Hematopoietic multipotent progenitor cell treated with erythropoietin and hydrocortisone succinate and interleukin-3 and kit ligand, for 6 days (in vitro differentiated cells): ENCODE measurements around the gene NHS.
A peak's percentile ranks its signal among the peaks of the same experiment; 100 is the strongest.
"Not testable (repeated sequence)": the region's sequence is repeated elsewhere in the genome, so short reads cannot be mapped to it uniquely, and the experiment has no call there.

ENCODE experiments used
- DNase-seq: peaks from one replicate; pipeline ENCODE4 v3.0.0-alpha.2; 2015

The NHS gene

DNA sequence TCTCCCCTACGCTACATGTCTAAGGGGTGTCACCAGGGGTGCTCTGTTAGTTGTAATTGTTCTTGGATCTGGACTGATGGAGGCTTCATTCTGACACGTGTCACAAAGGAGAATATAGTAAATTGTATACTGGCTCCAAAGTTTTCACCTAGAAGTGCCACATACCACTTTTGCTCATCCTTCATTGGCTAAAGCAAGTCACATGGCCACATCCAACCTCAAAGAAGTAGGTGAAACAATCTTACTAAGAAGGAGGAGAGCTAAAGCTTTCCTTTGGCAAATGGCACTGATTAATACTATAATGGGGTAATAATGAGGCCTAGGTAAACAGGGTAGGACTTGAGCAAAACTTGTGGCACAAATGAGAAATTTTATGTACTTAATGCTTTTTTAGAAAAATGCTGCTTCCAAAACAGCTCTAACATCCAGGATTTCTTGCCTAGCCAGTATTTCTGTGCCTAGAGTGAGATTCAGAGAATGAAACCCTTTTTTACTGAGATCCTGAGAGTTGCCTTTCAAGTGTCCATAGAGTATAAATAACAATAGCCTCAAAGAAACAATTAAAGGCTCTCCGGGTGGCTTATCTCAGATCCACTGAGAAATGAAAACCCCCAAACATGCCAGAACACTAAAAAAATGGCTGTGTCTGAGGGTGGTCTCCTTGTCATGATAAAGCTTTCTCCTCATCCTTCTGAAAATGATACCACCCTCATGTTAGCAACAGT lies 34.7 kb downstream of the NHS start:
- DNase-seq = no peak

DNA sequence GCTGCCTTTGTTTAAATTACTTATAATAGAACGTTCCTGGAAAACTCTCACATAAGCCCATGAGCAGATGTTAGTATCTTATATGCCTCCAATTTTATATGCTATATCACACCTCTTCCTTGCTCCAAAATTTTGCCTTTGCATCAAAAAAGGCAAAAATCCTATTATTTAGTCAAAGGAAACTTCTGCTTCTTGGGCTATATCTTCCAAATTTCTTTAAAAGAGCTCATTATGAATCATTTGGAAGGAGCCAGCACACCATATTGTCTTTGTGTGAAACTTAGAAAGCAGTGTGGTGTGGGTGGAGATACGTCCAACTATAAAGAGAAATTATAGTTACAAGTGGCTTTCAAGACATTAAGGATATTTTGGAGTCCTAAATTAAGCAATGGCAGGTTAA lies 35.7 kb downstream of the NHS start:
- no peak for DNase-seq

DNA sequence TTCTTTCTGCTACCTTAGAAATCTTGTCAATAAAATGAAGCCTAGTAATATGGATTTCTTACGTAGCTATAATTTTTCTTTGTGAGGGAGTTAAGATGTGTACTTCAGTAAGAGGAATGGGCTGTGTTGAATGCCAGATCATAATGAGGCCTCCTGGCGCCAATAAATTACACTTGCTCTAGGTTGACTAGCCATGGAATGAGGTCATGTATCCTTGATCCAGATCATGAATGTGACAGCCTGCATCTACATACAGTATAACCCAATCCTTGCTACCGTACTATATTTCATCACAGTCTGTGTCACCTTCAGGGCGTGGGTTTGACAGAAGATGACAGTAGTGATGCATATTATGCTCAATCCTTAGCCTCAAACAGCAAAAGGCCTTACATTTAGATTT lies 36.2 kb downstream of the NHS start:
- no peak for DNase-seq

DNA sequence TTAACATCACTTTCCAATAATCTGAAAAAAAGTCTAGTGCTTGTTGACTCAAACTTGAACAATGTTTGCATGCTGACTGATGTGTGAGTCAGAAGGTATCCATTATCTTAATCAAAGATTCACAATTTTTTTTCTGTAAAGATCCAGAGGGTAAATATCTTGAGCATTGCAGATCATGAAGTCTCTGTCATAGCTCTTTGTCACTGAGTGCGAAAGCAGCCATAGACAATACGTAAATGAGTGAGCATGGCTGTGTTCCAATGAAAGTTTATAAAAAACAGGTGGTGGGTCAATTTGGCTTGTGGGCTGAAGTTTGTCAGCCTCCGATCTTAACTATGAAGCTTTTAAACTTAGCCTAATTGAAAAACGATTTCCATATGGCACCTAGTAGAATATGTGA lies 37.7 kb downstream of the NHS start:
- DNase-seq = no peak

DNA sequence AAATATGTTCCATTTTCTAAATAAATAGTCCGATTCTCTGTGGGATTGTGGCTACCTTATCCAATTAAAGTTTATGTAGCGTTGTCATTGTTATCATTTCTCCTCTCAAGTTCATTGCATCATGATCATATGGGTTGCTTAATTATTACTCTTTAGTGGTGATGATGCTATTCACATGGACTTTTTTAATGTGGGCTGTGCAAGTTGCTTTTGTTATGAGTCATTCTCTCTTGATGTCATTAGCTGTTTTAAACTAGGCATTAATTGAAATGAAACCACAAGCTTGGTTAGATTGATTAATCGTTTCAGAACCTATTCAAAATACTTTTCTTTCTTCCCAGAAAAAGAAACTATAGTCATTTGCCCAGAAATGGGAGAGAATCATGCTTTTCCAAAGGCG lies 38.2 kb downstream of the NHS start:
- DNase-seq = no peak

DNA sequence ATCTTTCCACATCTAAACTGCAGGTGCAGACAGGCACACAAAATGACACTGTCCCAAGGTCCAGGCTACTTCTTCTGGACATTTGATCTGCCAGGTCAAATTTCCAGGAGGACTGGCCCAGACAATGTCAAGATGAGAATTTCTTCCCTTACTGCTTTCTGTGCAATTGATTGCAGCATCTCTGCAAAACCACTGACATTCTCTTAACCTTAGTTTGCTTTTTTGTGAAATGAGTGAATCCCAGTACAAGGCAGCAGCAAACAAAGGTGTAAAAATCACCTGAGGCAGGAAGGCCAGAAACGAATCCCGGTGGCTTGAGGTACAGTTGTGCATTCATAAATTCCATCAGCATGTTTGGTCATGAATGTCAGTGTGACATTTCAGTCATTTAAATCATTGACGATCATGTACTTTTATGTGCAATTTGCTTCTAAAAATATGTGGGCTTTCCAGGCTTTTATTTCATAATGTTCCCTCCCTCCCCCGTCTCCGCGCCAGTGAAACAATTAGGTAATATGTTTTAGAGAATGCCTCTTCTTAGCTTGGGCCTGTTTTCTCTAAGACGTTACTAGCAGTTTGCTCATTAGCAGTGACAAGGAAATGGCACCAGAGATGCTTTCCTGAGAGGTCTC lies 39.1 kb downstream of the NHS start:
- DNase-seq = no peak

DNA sequence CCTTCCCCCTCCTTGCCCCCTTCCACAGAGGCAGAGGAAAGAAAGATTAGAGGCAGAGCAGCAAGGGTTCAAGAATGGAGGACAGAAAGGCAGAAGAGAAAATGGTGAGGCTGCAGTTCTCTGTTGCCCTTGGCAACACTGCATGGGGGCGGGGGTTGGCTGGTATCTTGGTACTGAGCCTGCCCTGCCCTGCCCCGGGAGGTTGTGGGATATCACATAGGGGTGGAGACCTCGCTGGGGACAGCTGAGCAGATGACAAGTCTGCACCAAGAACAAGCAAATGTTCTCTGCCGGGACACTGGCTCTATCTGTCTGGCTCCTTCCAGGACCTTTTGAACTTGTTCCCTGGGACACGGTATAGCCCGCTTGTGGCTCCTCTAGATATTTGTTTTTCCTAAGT lies 39.8 kb downstream of the NHS start:
- DNase-seq = peak; percentile 0

DNA sequence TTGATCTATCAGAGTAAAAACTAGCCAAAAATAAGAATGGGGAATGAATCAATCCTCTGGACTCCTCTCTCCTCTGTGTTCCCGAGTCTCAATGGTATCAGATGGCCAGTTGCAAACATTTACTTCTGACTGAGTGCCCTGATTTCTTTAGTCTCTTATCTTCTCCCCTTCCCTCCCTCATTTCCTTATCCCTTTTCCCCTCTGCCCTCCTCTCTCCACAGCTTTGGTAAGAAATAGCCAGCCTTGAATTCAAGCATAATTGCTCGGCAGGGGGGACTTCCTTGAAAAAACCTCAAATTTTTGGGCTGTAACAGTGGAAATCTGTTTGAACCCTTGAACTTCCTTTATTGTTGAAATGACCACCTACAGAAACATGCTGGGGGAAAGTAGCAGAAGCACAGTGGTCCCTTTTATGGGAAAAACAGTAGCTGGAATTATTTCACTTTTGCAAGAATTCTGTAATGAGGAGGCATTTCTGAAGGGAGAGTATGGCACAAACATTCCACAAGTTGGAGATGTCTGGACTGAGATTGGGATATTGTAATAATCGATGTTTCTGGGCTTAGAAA lies 40.3 kb downstream of the NHS start:
- DNase-seq = no peak

DNA sequence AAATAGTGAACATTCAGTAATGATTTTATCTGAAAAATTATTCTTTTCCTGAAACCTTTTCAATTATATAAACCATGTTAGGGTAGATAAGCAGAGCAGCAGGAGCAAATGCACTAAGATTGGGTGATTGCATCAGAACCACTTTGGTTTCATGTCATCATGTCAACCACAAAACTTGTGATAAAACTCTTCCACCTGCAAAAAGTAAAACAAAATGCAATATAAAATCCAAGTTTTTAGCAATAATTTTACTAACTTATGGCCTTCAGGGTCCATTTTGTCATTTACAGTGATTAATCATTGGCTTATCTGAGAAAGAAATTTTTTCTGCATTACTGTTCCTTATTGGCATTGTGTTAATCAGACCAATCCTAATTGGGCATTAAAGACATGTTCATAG lies 42.4 kb downstream of the NHS start:
- DNase-seq = peak; percentile 1

DNA sequence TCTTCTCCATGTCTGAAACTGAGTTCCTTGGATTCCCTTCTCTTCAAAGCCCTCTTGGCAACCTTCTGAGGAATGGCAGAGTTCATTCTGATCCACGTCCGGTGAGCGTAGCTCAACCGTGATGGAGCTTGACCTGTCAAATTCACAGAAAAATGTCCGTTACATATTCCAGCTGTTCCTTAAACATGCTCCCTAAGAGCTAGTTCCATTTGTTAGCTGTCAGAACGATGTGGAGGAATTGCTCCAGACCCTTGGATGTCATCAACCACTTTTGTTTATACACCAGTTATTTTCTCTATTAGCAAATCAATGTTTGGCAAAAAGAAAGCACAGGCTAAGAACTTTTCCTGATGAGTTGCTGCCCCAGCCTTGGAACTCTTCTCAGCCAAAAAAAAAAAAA lies 50.1 kb downstream of the NHS start:
- DNase-seq = no peak

DNA sequence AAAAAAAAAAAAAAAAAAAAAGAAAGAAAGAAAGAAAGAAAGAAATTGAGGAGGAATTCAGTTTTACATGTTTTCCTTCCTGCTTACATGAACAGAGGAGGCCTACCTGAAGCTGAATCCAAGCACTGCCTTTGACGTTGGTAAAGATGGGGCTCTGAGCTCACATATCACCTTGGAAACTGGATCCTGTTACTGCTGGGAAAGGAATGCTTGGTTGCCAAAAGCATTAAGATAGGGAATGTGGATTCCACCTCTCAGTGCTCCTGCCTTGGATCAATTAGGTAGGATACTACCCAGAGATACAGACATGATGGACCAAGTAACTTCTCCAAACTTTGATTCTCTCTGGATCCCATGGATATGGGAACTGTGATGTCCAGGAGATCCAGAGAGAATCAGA lies 50.6 kb downstream of the NHS start:
- no peak for DNase-seq

DNA sequence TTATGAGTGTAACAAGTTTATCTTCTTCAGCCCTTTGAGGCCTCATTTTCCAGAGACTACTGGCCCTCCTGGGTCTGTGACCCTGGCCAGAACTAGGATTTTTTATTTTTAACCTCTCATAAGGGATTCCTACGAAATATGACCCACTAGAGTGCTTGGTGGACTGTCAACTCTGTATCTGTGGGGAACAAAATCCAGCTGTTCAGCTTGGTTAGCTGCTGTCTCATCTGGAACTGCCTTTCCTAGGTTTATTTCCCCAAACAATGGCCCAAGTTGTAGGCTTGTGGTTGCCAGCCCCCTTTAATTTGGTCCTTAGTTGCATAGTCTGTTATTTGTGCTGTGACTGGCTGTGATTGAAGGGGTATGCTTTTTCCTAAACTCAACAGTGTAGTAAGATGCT lies 56.2 kb downstream of the NHS start:
- DNase-seq = no peak

DNA sequence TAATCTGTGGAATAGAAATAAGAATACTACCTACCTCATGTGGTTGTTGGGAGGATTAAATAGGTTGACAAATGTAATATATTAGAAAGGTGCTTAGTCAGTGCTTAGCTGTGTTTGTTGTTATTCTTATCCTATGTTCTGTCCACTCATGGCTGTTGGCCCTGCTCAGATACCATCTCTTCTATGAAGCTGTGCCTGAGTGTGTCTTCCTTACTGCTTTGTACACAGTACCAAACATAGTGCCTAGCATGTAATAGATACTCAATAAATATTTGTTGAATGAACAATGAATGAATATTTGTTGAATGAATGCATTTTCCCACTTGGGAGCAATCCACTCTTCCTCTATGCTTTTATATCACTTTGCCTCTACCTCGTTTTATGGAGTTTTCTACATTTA lies 57.2 kb downstream of the NHS start:
- DNase-seq = no peak

DNA sequence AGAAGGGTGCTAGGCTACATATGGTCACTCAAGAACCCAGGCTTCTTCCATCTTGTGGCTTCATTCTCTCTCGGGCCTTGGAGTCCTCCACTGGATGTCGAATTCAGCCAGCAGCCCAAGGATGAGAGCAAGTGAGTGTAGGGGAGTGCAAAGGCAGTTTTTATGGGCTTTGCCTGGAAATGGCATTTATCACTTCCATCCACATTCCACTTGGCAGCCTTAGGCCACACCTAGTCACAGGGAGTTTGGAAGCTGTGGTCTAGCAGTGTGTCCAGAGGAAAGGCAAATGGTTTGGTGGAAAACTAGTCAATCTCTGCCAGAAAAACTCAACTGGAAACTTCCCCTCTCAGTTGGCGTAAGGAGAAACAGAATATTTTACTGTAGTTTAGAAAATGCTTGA lies 59.0 kb downstream of the NHS start:
- no peak for DNase-seq

DNA sequence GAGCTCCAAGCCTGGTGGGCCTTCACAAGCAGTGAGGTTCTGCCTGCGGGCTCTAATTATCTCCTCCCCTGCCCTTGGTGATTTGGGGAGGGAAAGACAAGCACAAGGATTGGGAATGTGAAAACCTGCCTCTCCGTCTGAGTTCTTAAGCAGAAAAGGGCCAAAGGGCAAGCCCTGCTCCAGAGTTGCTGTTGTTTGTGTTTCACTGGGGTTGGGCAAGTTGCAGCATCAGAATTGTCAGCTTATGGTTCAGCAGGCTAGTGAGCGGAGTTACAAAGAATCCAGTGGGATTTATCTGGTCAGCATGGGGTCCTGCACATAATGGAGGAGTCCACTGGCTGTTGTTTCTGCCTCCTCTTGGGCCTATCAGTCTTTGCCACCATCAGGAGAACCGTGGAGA lies 60.5 kb downstream of the NHS start:
- DNase-seq = no peak

DNA sequence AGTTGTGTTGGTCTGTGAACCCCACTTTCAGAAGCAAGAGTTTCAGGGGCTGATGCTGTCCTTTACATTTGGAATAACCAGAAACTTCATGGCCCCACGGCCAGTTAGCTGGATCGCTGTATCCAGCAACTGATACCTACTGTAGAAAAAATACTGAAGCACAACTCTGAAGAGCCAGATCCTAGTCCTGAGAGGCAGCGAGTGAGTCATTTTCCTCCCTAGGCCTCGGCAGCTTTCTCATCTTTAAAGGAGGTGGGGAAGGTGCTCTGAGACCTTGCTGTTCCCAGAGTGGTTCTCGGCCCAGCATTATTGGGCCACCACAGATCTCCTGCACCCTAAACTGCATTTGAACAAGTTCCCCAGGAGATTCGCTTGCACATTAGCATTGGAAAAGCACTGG lies 63.2 kb downstream of the NHS start:
- DNase-seq = no peak

DNA sequence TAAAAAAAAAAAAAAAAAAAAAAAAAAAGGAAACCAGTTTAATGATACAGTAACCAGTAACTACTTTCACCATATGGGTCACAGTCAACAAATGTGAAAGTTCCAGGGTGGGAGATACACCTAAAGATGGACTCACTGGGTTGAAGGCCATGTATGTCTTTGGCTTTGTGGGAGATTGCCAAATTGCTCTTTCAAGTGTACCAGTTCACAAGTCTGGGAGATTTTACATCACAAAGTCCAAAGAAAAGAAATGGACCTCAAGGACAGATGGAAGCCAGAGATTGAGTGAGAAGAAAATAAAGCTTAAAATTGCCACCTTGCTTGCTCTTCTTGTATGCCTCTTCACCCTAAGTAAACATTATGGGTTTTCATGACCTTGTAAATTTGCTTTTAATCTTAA lies 65.3 kb downstream of the NHS start:
- no peak for DNase-seq

DNA sequence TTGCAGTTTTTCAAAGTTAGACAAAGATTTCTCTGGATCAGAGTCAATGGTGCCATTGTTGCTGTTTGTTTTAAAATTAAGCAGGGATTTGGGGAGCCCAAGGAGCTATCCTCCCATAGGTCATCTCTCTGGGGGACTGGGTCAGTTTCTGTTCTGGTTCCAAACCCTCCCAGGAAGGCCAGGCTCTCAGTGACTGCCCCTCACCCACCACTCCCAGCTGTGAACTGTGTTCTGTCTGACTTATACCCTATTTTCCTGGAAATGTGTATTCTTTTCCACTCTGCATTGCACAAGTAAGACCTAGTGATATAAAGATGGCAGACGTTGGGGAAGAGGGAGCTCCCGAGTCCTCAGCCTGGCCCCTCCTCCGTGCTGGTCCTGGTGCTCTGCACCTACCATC lies 65.8 kb downstream of the NHS start:
- no peak for DNase-seq

DNA sequence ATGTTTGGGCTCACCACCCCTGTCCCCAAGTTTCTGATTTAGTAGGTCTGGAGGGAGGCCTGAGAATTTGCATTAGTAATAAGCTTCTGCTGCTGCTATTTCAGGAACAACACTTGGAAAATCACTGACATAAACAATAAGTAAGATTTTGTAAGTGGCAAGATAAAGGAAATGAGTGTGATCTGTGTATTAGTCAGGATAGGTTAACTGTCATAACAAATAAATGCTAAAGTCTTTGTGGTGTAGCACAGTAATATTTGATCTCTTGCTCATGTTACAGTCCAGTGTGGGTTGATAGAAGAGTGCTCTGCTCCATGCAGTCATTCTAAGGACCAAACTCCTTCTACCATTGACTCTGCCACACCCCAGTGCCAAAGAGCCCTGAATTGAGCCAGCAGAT lies 67.0 kb downstream of the NHS start:
- DNase-seq = no peak

DNA sequence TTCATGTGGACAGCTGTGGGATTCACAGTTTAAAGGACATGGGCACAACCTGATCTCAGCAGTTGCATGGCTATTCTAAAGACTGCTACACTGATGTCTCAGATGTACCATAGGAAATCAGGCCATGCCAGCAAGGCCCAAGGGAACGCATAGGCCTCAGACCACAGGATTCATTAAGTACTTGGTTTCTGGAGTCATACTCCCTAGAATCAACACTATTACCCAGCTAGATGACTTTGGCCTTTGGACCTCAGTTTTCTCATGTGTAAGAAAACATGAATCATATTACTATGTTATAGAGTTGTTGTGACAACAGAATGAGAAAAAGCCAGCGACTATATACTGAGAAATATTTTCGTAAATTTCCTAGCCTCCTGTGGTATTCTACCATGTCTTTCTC lies 67.9 kb downstream of the NHS start:
- DNase-seq = no peak

DNA sequence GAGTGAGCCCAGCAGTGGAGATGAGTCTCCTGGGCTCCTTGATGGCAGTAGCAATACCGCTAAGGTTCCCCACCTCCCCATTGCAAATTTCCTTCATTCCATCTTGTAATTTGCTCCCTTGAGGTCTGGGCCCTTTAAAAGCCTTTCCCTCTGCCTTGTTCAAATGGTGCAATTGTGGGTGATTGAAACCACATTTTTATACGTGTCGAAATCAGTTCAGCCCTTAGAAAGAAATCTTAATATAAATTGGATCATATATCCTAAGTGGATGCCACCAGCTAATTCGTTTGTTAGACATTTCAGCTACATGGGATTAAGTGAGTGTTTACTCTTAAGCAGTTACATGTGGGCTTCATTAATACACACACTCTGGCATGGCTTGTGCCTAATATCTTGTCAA lies 68.6 kb downstream of the NHS start:
- no peak for DNase-seq

DNA sequence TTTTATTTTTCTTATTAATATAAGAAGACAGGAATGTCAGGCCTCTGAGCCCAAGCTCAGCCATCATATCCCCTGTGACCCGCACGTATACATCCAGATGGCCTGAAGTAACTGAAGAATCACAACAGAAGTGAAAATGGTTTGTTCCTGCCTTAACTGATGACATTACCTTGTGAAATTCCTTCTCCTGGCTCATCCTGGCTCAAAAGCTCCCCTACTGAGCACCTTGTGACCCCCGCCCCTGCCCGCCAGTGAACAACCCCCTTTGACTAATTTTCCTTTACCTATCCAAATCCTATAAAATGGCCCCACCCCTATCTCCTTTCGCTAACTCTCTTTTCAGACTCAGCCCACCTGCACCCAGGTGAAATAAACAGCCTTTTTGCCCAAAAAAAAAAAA lies 71.3 kb downstream of the NHS start:
- DNase-seq = not testable (repeated sequence)

DNA sequence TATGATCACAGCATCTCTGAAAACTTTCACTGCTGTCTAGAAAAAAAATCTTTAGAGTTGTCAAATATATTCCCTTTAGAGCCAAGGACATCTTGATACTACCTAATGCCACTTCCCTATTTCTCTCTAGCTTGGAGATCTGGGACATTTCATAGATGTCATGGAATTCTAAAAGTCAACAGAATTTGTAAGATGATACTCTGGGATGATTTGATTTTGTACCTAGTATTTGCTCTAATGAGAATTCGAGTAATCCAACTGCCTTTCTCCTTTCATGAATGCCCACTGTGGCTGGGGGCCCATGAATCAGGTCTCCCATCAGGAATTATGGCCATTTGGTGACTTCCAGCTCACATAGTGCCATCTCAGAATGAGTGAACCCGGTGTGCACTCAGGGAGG lies 73.2 kb downstream of the NHS start:
- no peak for DNase-seq

DNA sequence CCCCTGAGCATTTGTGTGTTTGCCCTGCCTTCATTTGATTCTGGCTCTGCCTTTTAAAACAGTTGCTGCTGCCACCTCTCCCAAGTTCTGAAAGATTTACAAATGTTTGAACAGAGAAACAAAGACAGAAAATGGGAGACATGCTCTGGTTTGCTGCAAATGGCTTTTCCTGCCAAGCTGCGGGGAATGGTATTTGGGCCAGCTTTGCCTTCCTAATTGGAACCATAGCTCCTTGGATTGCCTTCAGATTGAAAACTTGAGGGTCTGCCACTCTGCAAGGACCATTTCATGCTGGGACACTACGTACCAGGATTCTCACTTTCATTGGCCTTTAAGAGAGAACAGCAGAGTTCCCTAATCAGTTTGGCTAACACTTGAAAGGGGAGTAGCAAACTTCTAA lies 74.9 kb downstream of the NHS start:
- no peak for DNase-seq

DNA sequence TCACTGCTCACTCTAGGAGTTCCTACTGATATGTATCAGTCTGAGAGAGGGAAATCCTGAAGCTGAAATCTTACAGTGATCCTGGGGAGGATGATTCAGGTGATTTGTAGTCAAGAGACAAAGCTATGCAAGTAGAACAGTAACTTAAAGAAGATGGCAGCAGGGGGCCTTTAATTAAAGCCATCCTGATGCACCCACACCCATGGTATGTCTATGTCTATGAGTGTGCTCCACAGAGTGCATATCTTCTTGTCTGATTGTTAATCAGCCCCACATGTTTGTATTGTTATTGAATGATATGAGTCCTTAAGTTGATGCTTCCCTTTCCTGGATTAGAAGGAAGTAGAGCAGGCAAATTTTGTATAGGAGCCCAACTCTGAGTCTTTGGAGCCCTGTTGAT lies 78.8 kb downstream of the NHS start:
- no peak for DNase-seq
